Omental fat pad (tissue), 4 donors: ENCODE data around the gene EIF5AL1. TPM values are rescaled to one million over a fixed set of nuclear protein-coding genes. Genes with fewer than 3 reads are reported as not detected.

Experiments
- small RNA-seq: library from RNA; depleted of rRNA; stranded (forward); fragments of <200 nt; gene quantifications from one replicate; pipeline ENCODE3, GENCODE V24; 2016
- total RNA-seq, 4 donors: library from RNA; depleted of rRNA; stranded (reverse); fragments of >200 nt; gene quantifications; one replicate each; pipeline ENCODE4 v1.1.0, GENCODE V29; 2016

Gene EIF5AL1
- total RNA-seq, 4 donors from 2014 or later = 0.19 to 0.24 (median 0.19) TPM; not detected in 1

Small RNA genes within 50 kb of the gene (small RNA-seq; reads per million reads assigned to genes)
- gene BX248123.2 (not detected), gene RPS12P18 (not detected)

Other genes with a start within 250 kb of the EIF5AL1 start
- gene PPIF, start 165.1 kb upstream of the EIF5AL1 start, total RNA-seq = 100 to 1,000 TPM in 2 of 4 donors, 10 to 100 TPM in 2; 34.2 to 141 (median 94.5) TPM
- gene ZCCHC24, start 66.9 kb upstream of the EIF5AL1 start, total RNA-seq = 10 to 100 TPM; 47.1 to 73.6 (median 55.5) TPM
- under 1 TPM in 1 of 4 donors, not detected in 3; 0.25 TPM for gene SFTPA2, start 47.9 kb downstream of the EIF5AL1 start, total RNA-seq
- gene SFTPA1, start 98.4 kb downstream of the EIF5AL1 start, total RNA-seq = not detected
- under 1 TPM; 0.19 to 0.84 (median 0.28) TPM for gene NUTM2B, start 190.7 kb downstream of the EIF5AL1 start, total RNA-seq